ENCODE data around the gene GAREM1.

GRCh38 chr18:32502014-32502413 lies 31.3 kb upstream of the GAREM1 start:
- no peak for TF ChIP-seq CTCF (IDR thresholded peaks at IDR 0.05; ENCODE audit: low read depth, low read length)
- no peak for TF ChIP-seq EZH2phosphoT487 (IDR thresholded peaks at IDR 0.05; ENCODE audit: low read depth)
